IMR-90 (cell line): ENCODE results near the gene DEK.
"Not testable (repeated sequence)": the region's sequence is repeated elsewhere in the genome, so short reads cannot be mapped to it uniquely, and the experiment has no call there.

ENCODE experiments used
- CTCF ChIP-seq: conservative IDR thresholded peaks from 2 replicates; pipeline ENCODE4 v1.5.1; 2012; ENCODE audit warnings: mild to moderate bottlenecking, low read depth, low read length, improper control_type of control experiment
- POLR2A ChIP-seq: IDR thresholded peaks from 2 replicates; pipeline ENCODE4 v1.6.1; 2012; ENCODE audit warnings: mild to moderate bottlenecking, low read depth, low read length

DNA sequence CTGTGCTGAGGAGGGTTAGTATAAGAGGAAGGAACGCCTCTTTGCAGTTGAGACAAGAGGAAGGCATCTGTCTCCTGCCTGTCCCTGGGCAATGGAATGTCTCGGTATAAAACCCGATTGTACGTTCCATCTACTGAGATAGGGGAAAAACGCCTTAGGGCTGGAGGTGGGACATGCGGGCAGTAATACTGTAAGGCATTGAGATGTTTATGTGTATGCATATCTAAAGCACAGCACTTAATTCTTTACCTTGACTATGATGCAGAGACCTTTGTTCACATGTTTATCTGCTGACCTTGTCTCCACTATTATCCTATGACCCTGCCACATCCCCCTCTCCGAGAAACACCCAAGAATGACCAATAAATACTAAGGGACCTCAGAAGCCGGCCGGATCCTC, 37.2 kb downstream of the DEK start:
- not testable (repeated sequence) for TF ChIP-seq POLR2A, CTCF
